CD4-positive, alpha-beta T cell (primary cell): Measurements from ENCODE around the gene CRIM1. TPM values are rescaled to one million over a fixed set of nuclear protein-coding genes. Genes with fewer than 3 reads are reported as not detected.
A peak's percentile ranks its signal among the peaks of the same experiment; 100 is the strongest.

Experiments
- ATAC-seq: fragments of 200-7000 bp; cut with Tn5 transposase; one replicate; pipeline ENCODE4 v1.10.0; 2022; ENCODE audit warnings: mild to moderate bottlenecking; ENCODE audit not compliant: poor library complexity
- CTCF ChIA-PET: fragments of 350-600 bp; sonication (Branson Sonifier 250); formaldehyde crosslinking; loops from one replicate; lab custom pipeline; 2021; ENCODE audit warnings: antibody characterized with exemption, inconsistent platforms; lab: Charles Lee
- POLR2A ChIA-PET: fragments of 350-600 bp; sonication (Branson Sonifier 250); formaldehyde crosslinking; loops from one replicate; lab custom pipeline; 2021; ENCODE audit warnings: antibody characterized with exemption, inconsistent platforms; lab: Charles Lee
- DNase-seq, 14 experiments: peaks; one replicate each; pipeline ENCODE4 v3.0.0-alpha.2; 2013 to 2020; ENCODE audit warnings: mixed read lengths in 2 of 14
- H3K27ac ChIP-seq, 2 donors: one replicate each; pipeline versions ENCODE4 v1.5.1 to v1.7.0; 2013; ENCODE audit warnings: low read length in 2 of 2, low read depth in 1 of 2, mild to moderate bottlenecking in 1 of 2
- H3K27me3 ChIP-seq, 2 experiments: 1 replicate in 1 of 2; 2 replicates in 1 of 2; pipeline versions ENCODE4 v1.6.1 to v1.7.0; 2013; ENCODE audit warnings: low read length in 2 of 2, control low read depth in 1 of 2, mild to moderate bottlenecking in 1 of 2, moderate library complexity in 1 of 2; ENCODE audit not compliant: insufficient read depth in 2 of 2, control insufficient read depth in 1 of 2
- H3K36me3 ChIP-seq: one replicate; pipeline ENCODE4 v1.6.1; 2013; ENCODE audit warnings: low read length, control low read depth; ENCODE audit not compliant: insufficient read depth
- H3K4me1 ChIP-seq: one replicate; pipeline ENCODE4 v1.6.1; 2013; ENCODE audit warnings: low read length, control low read depth; ENCODE audit not compliant: insufficient read depth
- H3K4me3 ChIP-seq: one replicate; pipeline ENCODE4 v1.5.1; 2013; ENCODE audit warnings: mild to moderate bottlenecking, low read length, moderate library complexity
- H3K9me3 ChIP-seq, 2 experiments: 1 replicate in 1 of 2; 2 replicates in 1 of 2; pipeline versions ENCODE4 v1.6.1 to v1.7.0; 2013; ENCODE audit warnings: low read length in 2 of 2, mild to moderate bottlenecking in 2 of 2, control low read depth in 1 of 2, moderate library complexity in 1 of 2; ENCODE audit not compliant: control insufficient read depth in 1 of 2, insufficient read depth in 1 of 2
- H3K27ac Mint-ChIP-seq: one replicate; pipeline ENCODE4 v1.8.0; 2020; ENCODE audit warnings: mixed read lengths
- H3K27me3 Mint-ChIP-seq: one replicate; pipeline ENCODE4 v1.8.0; 2021; ENCODE audit warnings: mixed read lengths
- H3K36me3 Mint-ChIP-seq: one replicate; pipeline ENCODE4 v1.8.0; 2021; ENCODE audit warnings: low read depth, mixed read lengths
- H3K4me1 Mint-ChIP-seq: one replicate; pipeline ENCODE4 v1.8.0; 2021; ENCODE audit warnings: low read depth, mixed read lengths
- H3K4me3 Mint-ChIP-seq: one replicate; pipeline ENCODE4 v1.8.0; 2020; ENCODE audit warnings: mild to moderate bottlenecking, mixed read lengths
- H3K9me3 Mint-ChIP-seq: one replicate; pipeline ENCODE4 v1.8.0; 2020; ENCODE audit warnings: mixed read lengths
- CTCF ChIP-seq: fragments of 200-600 bp; IDR thresholded peaks from one replicate; pipeline ENCODE4 v1.8.0; 2022; ENCODE audit warnings: antibody characterized with exemption, mild to moderate bottlenecking
- intact Hi-C, 2 experiments: fragments of 100-400 bp; cut with DNase I in 1 of 2; cut with micrococcal nuclease in 1 of 2; formaldehyde crosslinking; loops; one replicate each; pipeline versions ENCODE4 v1.15.1 to v1.9.0; 2023 to 2025; cut with DNase I, micrococcal nuclease
- total RNA-seq, 174 experiments: library from RNA in 2 of 174; stranded (reverse) in 2 of 174; gene quantifications; one replicate each; pipeline ENCODE4 v1.2.3 and lab custom pipeline; 2021 to 2026

CRIM1 gene
- total RNA-seq, 2 experiments from 2014 or later = 1.1 to 1.7 TPM

- Mint-ChIP-seq H3K36me3 (no peaks in the 10 kb centered on the region), H3K4me3 (no peak overlapping the region), H3K9me3 (no peaks in the 10 kb centered on the region), H3K27me3 (no peaks in the 10 kb centered on the region), H3K4me1 (peaks cover 7% of the 10 kb centered on the region), H3K27ac (no peak overlapping the region)
- intact Hi-C loops = no loop called here
- Histone ChIP-seq H3K27ac (no peak overlapping the region), H3K9me3 (no peaks in the 10 kb centered on the region), H3K4me1 (no peaks in the 10 kb centered on the region), H3K4me3 (no peak overlapping the region), H3K27me3 (no peaks in the 10 kb centered on the region), H3K36me3 (no peaks in the 10 kb centered on the region)
- TF ChIP-seq CTCF = no peak
- ChIA-PET CTCF (no interaction called here), POLR2A (no interaction called here)
- ATAC-seq = no peak
- no peak for DNase-seq
These were observed 83.5 kb downstream of the CRIM1 start for GRCh38 chr2:36439084-36439483.

GRCh38 chr2:36441065-36441625 is 85.6 kb downstream of the CRIM1 start:
- Histone ChIP-seq H3K4me1 (no peaks in the 10 kb centered on the region), H3K4me3 (no peak overlapping the region), H3K27ac (no peak overlapping the region), H3K27me3 (no peaks in the 10 kb centered on the region), H3K36me3 (no peaks in the 10 kb centered on the region), H3K9me3 (no peaks in the 10 kb centered on the region)
- H3K4me3 Mint-ChIP-seq = no peak overlapping the region
- no peak for TF ChIP-seq CTCF
- intact Hi-C loops = no loop called here
- POLR2A ChIA-PET = no interaction called here
- no peaks in the 10 kb centered on the region for H3K27me3 Mint-ChIP-seq
- CTCF ChIA-PET = no interaction called here
- ATAC-seq (no peak), DNase-seq (no peak)
- no peak overlapping the region for H3K27ac Mint-ChIP-seq
- peaks cover 7% of the 10 kb centered on the region for H3K4me1 Mint-ChIP-seq
- no peaks in the 10 kb centered on the region for H3K9me3 Mint-ChIP-seq
- H3K36me3 Mint-ChIP-seq = no peaks in the 10 kb centered on the region

- Mint-ChIP-seq H3K4me1 (peaks cover 7% of the 10 kb centered on the region), H3K36me3 (no peaks in the 10 kb centered on the region), H3K27me3 (no peaks in the 10 kb centered on the region), H3K27ac (no peak overlapping the region), H3K9me3 (no peaks in the 10 kb centered on the region), H3K4me3 (no peak overlapping the region)
- no peak for ATAC-seq
- no peak overlapping the region for H3K4me3 ChIP-seq
- CTCF ChIA-PET = no interaction called here
- H3K27ac ChIP-seq = no peak overlapping the region
- H3K36me3 ChIP-seq = no peaks in the 10 kb centered on the region
- DNase-seq = peak in 2 of 14 experiments; percentile 5 to 13
- no peaks in the 10 kb centered on the region for H3K4me1 ChIP-seq
- POLR2A ChIA-PET = no interaction called here
- intact Hi-C loops = no loop called here
- no peaks in the 10 kb centered on the region for H3K9me3 ChIP-seq
- TF ChIP-seq CTCF = no peak
- H3K27me3 ChIP-seq = no peaks in the 10 kb centered on the region
These were observed 86.2 kb downstream of the CRIM1 start for GRCh38 chr2:36441816-36442215.
